ENCODE data around the gene ROBO1.

ROBO1 gene

GRCh38 chr3:79285380-79285779 lies 482.4 kb downstream of the ROBO1 start:
- no peaks in the 10 kb centered on the region for H3K36me3 Mint-ChIP-seq (ENCODE audit: low read depth)
- peaks cover 17% of the 10 kb centered on the region for H3K9me3 Mint-ChIP-seq
- H3K4me1 Mint-ChIP-seq (ENCODE audit: low read depth), result no peaks in the 10 kb centered on the region
- no peak overlapping the region for H3K27ac Mint-ChIP-seq
- H3K4me3 Mint-ChIP-seq, result no peak overlapping the region
- no peaks in the 10 kb centered on the region for H3K27me3 Mint-ChIP-seq (ENCODE audit: low read depth)

DNA sequence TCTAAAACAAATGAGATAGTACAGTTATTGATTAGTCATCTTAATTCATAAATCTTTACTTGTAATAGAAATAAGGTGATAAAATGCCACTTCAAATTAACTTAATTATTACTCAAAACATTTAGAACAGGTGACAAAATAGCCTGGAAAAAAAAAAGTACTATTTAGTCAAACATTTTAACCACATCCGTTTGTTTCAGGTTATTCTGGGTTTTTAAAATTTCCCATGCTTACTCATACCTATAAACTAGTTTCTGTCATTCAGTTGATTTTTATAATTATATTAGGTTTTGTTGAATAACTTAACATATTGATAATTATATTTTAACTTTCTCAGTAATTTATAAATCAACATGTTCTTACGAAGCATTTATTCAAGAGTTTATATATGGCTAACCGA lies 483.0 kb downstream of the ROBO1 start:
- Mint-ChIP-seq H3K4me1 (ENCODE audit: low read depth) (no peaks in the 10 kb centered on the region), H3K9me3 (peaks cover 14% of the 10 kb centered on the region), H3K36me3 (ENCODE audit: low read depth) (no peaks in the 10 kb centered on the region), H3K27me3 (ENCODE audit: low read depth) (no peaks in the 10 kb centered on the region), H3K27ac (no peak overlapping the region), H3K4me3 (no peak overlapping the region)

DNA sequence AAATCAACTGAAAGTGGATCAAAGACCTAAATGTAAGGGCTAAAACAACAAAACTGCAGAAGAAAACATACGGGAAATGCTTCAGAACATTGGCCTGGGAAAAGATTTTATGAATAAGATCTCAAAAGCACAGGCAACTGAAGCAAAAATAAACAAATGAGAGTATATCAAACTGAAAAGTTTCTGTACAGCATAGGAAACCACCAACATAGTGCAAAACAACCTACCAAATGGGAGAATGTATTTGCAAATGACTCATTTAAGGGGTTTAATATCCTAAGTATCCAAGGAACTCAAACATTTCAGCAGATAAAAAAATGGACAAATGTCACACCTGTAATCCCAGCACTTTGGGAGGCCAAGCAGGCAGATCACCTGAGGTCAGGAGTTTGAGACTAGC lies 489.1 kb downstream of the ROBO1 start:
- Mint-ChIP-seq H3K27ac (no peak overlapping the region), H3K9me3 (peaks cover 25% of the 10 kb centered on the region), H3K27me3 (ENCODE audit: low read depth) (no peaks in the 10 kb centered on the region), H3K36me3 (ENCODE audit: low read depth) (no peaks in the 10 kb centered on the region), H3K4me3 (no peak overlapping the region), H3K4me1 (ENCODE audit: low read depth) (no peaks in the 10 kb centered on the region)

- Mint-ChIP-seq H3K27ac (no peak overlapping the region), H3K4me1 (ENCODE audit: low read depth) (no peaks in the 10 kb centered on the region), H3K4me3 (no peak overlapping the region), H3K27me3 (ENCODE audit: low read depth) (no peaks in the 10 kb centered on the region), H3K9me3 (peaks cover 10% of the 10 kb centered on the region), H3K36me3 (ENCODE audit: low read depth) (no peaks in the 10 kb centered on the region)
These were observed 499.4 kb downstream of the ROBO1 start for GRCh38 chr3:79268422-79268821.

DNA sequence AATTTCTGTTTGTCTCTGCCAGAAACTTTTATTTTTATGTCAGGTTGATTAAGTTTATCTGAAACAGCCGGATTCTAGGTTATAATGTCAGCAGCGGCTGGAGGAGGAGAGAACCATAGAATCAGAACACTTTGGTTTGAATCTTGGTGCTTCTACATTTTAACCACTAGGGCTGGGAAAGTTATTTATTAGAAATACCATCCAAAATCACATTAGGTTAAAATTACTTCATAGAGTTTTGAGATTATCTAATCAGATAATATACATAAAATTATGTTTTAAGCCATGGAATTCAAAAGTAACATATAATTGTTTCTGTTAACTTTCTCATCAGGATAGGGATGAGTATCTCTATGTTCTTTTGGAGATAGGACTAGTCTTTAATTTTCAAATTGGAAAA lies 502.9 kb downstream of the ROBO1 start:
- no peaks in the 10 kb centered on the region for H3K36me3 Mint-ChIP-seq (ENCODE audit: low read depth)
- H3K27ac Mint-ChIP-seq, result no peak overlapping the region
- no peaks in the 10 kb centered on the region for H3K4me1 Mint-ChIP-seq (ENCODE audit: low read depth)
- no peaks in the 10 kb centered on the region for H3K27me3 Mint-ChIP-seq (ENCODE audit: low read depth)
- H3K4me3 Mint-ChIP-seq, result no peak overlapping the region
- H3K9me3 Mint-ChIP-seq, result no peaks in the 10 kb centered on the region

DNA sequence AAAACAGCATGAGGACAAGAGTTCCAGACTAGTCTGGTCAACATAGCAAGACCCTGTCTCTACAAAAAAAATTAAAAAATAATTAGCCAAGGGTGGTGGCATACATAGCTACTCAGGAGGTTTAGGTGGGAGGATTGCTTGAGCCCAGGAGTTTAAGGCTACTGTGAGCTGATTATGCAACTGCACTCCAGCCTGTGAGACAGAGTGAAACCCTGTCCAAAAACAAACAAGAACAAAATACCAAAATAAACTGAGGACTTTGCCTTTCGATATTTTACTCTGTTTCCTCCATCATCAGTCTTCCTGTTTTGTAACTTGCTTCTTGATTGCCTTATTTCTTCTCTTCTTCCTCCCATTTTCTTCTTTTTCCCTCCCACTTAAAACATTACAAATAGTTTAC lies 504.4 kb downstream of the ROBO1 start:
- no peaks in the 10 kb centered on the region for H3K36me3 Mint-ChIP-seq (ENCODE audit: low read depth)
- H3K4me3 Mint-ChIP-seq, result no peak overlapping the region
- no peak overlapping the region for H3K27ac Mint-ChIP-seq
- H3K27me3 Mint-ChIP-seq (ENCODE audit: low read depth), result no peaks in the 10 kb centered on the region
- no peaks in the 10 kb centered on the region for H3K4me1 Mint-ChIP-seq (ENCODE audit: low read depth)
- H3K9me3 Mint-ChIP-seq, result no peaks in the 10 kb centered on the region

DNA sequence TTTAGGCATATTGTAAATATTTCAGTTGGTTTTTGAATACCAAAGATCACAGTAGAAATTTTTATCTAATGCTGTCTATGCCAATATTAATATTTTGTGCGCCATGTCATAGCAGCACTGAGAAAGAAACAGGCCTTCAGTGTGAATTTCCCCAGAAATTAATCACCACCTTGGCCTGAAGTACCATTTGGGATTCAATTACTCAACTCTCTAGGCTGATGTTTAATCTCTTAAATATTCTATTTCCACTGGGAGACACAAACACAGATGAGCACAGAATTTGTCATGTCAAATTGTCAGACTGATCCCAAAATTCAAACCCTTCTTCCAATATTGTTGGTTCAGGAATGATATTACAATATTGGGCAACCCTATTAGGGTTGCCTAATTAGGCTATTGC lies 509.3 kb downstream of the ROBO1 start:
- Mint-ChIP-seq H3K27ac (no peak overlapping the region), H3K9me3 (no peaks in the 10 kb centered on the region), H3K4me3 (no peak overlapping the region), H3K4me1 (ENCODE audit: low read depth) (no peaks in the 10 kb centered on the region), H3K36me3 (ENCODE audit: low read depth) (no peaks in the 10 kb centered on the region), H3K27me3 (ENCODE audit: low read depth) (no peaks in the 10 kb centered on the region)

DNA sequence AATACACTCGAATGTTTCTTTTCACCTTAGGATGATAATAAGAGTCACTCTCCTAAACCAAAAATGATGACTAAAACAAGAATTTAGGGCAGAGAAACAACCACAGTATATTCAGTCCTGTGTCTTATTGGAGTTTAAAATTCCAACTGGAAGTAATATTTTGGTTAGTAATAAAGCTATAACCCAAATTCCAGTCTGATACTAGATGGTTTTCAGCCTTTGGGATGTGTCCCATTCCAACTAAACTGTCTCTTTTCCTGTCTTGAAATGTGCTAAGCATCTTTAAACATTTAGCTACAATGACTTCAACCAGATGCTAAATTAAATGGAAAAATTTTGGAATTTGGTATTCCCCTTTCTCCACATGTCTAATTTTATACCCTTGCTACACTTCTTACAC lies 510.0 kb downstream of the ROBO1 start:
- Mint-ChIP-seq H3K27me3 (ENCODE audit: low read depth) (no peaks in the 10 kb centered on the region), H3K9me3 (no peaks in the 10 kb centered on the region)

DNA sequence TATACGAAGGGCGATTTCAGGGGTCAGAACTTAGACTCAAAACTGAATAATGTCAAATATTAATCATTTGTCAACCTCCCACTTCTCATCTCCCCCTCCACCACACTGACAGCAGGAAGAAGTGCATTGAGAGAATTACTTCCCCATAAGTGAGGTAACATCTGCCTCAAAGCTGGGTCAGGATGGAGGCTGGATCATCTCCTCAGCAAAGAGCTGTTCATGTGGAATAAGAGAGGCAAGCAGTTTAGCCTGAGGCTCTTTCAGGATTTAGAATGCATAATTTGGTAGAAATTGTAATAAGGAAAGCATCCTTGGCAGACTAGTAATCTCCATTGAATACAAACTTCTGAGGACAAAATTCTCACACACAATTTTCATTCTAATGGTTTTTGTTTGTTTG lies 512.1 kb downstream of the ROBO1 start:
- H3K27me3 Mint-ChIP-seq (ENCODE audit: low read depth), result no peaks in the 10 kb centered on the region

More for the DNA sequence above, 510.0 kb downstream of the ROBO1 start:
- H3K4me3 Mint-ChIP-seq, result no peak overlapping the region
- no peak overlapping the region for H3K27ac Mint-ChIP-seq
- H3K4me1 Mint-ChIP-seq (ENCODE audit: low read depth), result no peaks in the 10 kb centered on the region
- H3K36me3 Mint-ChIP-seq (ENCODE audit: low read depth), result no peaks in the 10 kb centered on the region

GRCh38 chr3:79255292-79255691 lies 512.5 kb downstream of the ROBO1 start:
- H3K27me3 Mint-ChIP-seq (ENCODE audit: low read depth), result no peaks in the 10 kb centered on the region
- H3K27ac Mint-ChIP-seq, result no peak overlapping the region
- no peaks in the 10 kb centered on the region for H3K36me3 Mint-ChIP-seq (ENCODE audit: low read depth)
- no peak overlapping the region for H3K4me3 Mint-ChIP-seq
- H3K4me1 Mint-ChIP-seq (ENCODE audit: low read depth), result no peaks in the 10 kb centered on the region
- H3K9me3 Mint-ChIP-seq, result peaks cover 6% of the 10 kb centered on the region

More for the DNA sequence above, 512.1 kb downstream of the ROBO1 start:
- peaks cover 6% of the 10 kb centered on the region for H3K9me3 Mint-ChIP-seq
- no peak overlapping the region for H3K4me3 Mint-ChIP-seq
- no peaks in the 10 kb centered on the region for H3K36me3 Mint-ChIP-seq (ENCODE audit: low read depth)
- no peaks in the 10 kb centered on the region for H3K4me1 Mint-ChIP-seq (ENCODE audit: low read depth)
- no peak overlapping the region for H3K27ac Mint-ChIP-seq

- H3K4me3 Mint-ChIP-seq, result no peak overlapping the region
- H3K4me1 Mint-ChIP-seq (ENCODE audit: low read depth), result no peaks in the 10 kb centered on the region
- no peaks in the 10 kb centered on the region for H3K36me3 Mint-ChIP-seq (ENCODE audit: low read depth)
- H3K9me3 Mint-ChIP-seq, result peaks cover 12% of the 10 kb centered on the region
- no peaks in the 10 kb centered on the region for H3K27me3 Mint-ChIP-seq (ENCODE audit: low read depth)
- H3K27ac Mint-ChIP-seq, result no peak overlapping the region
These were observed 514.1 kb downstream of the ROBO1 start for GRCh38 chr3:79253704-79254103.

DNA sequence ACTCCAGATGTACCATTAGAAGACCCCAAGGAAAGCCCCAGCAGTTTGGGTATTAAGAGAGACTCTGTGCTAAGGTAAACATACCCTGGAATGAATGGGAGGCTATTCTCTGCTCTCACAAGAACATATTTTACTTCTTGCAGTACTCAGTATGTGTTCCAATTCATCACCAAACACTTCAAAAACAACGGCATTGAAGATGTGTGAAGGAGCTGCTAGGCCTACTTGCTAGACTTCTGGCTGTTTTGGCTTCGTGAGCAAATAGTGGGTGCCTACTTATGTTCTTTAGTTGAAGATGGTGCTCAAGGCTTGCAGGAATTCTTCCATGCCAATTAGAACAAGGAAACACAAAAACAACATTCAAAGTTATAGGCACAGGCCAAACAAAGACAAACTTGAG lies 514.5 kb downstream of the ROBO1 start:
- H3K27ac Mint-ChIP-seq, result no peak overlapping the region
- H3K4me1 Mint-ChIP-seq (ENCODE audit: low read depth), result no peaks in the 10 kb centered on the region
- H3K27me3 Mint-ChIP-seq (ENCODE audit: low read depth), result no peaks in the 10 kb centered on the region
- peaks cover 12% of the 10 kb centered on the region for H3K9me3 Mint-ChIP-seq
- H3K4me3 Mint-ChIP-seq, result no peak overlapping the region
- no peaks in the 10 kb centered on the region for H3K36me3 Mint-ChIP-seq (ENCODE audit: low read depth)

GRCh38 chr3:79250746-79251145 lies 517.1 kb downstream of the ROBO1 start:
- Mint-ChIP-seq H3K9me3 (peaks cover 12% of the 10 kb centered on the region), H3K4me1 (ENCODE audit: low read depth) (no peaks in the 10 kb centered on the region), H3K4me3 (no peak overlapping the region), H3K36me3 (ENCODE audit: low read depth) (no peaks in the 10 kb centered on the region), H3K27me3 (ENCODE audit: low read depth) (no peaks in the 10 kb centered on the region), H3K27ac (no peak overlapping the region)

DNA sequence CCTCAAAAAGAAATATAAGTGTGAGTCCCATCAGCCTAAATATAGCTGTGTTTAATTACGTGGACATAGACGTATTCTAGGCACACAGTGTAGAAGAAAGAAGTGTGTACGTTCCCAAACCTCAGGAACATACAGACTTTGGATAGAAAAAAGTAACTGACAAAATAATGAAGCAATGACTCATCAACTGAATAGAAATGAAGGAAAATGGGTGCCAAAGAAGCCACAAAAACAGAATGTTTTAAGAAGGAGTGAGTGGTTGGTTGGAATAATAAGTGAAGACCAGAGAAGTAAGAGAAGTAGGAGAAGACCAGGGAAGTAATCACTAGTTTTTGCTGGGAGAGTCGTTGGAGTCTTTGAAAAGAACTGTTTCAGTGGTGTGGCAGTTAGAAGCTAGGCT lies 518.1 kb downstream of the ROBO1 start:
- Mint-ChIP-seq H3K27ac (no peak overlapping the region), H3K9me3 (peaks cover 12% of the 10 kb centered on the region), H3K4me3 (no peak overlapping the region), H3K36me3 (ENCODE audit: low read depth) (no peaks in the 10 kb centered on the region), H3K4me1 (ENCODE audit: low read depth) (no peaks in the 10 kb centered on the region), H3K27me3 (ENCODE audit: low read depth) (no peaks in the 10 kb centered on the region)

DNA sequence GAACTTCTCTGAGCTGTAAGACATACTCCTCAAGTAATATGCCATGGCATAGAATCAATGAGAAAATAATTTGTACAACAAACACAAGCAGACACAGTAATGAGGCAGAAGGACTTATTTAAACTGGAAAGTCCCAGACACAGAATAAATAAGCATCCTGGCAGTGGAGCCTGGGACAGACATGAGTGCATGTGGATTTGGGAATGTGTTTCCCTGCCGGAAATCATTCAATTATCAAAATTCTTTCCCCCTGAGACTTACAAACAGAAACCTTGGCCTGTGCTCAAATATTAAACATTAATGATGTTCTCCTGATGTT lies 520.1 kb downstream of the ROBO1 start:
- peaks cover 15% of the 10 kb centered on the region for H3K9me3 Mint-ChIP-seq
- H3K27ac Mint-ChIP-seq, result no peak overlapping the region
- no peaks in the 10 kb centered on the region for H3K4me1 Mint-ChIP-seq (ENCODE audit: low read depth)
- no peak overlapping the region for H3K4me3 Mint-ChIP-seq
- no peaks in the 10 kb centered on the region for H3K27me3 Mint-ChIP-seq (ENCODE audit: low read depth)
- no peaks in the 10 kb centered on the region for H3K36me3 Mint-ChIP-seq (ENCODE audit: low read depth)

GRCh38 chr3:79246875-79247724 lies 520.7 kb downstream of the ROBO1 start:
- Mint-ChIP-seq H3K4me1 (ENCODE audit: low read depth) (no peaks in the 10 kb centered on the region), H3K36me3 (ENCODE audit: low read depth) (no peaks in the 10 kb centered on the region), H3K27ac (no peak overlapping the region), H3K27me3 (ENCODE audit: low read depth) (no peaks in the 10 kb centered on the region), H3K4me3 (no peak overlapping the region), H3K9me3 (peaks cover 11% of the 10 kb centered on the region)
